K562 (cell line): ENCODE results near the gene CACNB1. TPM values are rescaled to one million over a fixed set of nuclear protein-coding genes. Genes with fewer than 3 reads are reported as not detected.

Experiments used
- ATAC-seq: fragments of 200-7000 bp; cut with Tn5 transposase; 3 replicates; pipeline ENCODE4 v1.9.1; 2020; ENCODE audit warnings: moderate library complexity
- BruUV-seq: library from RNA; stranded (reverse); fragments of 400-500 nt; replicated peaks from 2 replicates; lab custom pipeline; 2021; lab: Mats Ljungman, UMichigan
- CTCF ChIA-PET: fragments of 300-600 bp; formaldehyde crosslinking; extraction: SDS; loops from one replicate; lab custom pipeline; 2021; ENCODE audit warnings: low intra/inter-chr PET ratio; lab: Yijun Ruan, JAX
- POLR2A ChIA-PET: fragments of 300-600, 350-650 bp; sonication (Branson Sonifier 250); formaldehyde crosslinking; extraction: SDS; loops from one replicate; lab custom pipeline; 2021; ENCODE audit warnings: antibody characterized with exemption, inconsistent platforms; lab: Yijun Ruan, JAX
- DNase-seq, 4 experiments: peaks; one replicate each; pipeline versions ENCODE4 v3.0.0 to v3.0.0-alpha.2; 2011 to 2018; ENCODE audit warnings: low spot score in 3 of 4, mixed read lengths in 3 of 4; ENCODE audit errors: extremely low read depth in 1 of 4
- FAIRE-seq: peaks from 2 replicates; lab custom pipeline; 2011; peaks lifted over from hg19 to GRCh38; lab: Jason Lieb, UNC
- H2AFZ ChIP-seq: 2 replicates; pipeline ENCODE4 v1.6.0; 2011; ENCODE audit warnings: low read depth, low read length, control low read depth, inconsistent platforms
- H3K27ac ChIP-seq: fragments of 200-600 bp; 3 replicates; pipeline ENCODE4 v1.8.0; 2011; ENCODE audit warnings: low read depth, mild to moderate bottlenecking, control low read depth, inconsistent platforms, low read length, moderate library complexity, mixed read lengths; ENCODE audit errors: extremely low read depth
- H3K27me3 ChIP-seq, 2 experiments: fragments of 300-600 bp in 1 of 2; 2 replicates in 1 of 2; 3 replicates in 1 of 2; pipeline versions ENCODE4 v1.6.0 to v1.8.0; 2011; ENCODE audit warnings: inconsistent platforms in 2 of 2, low read length in 2 of 2, mild to moderate bottlenecking in 1 of 2, mixed read lengths in 1 of 2, moderate library complexity in 1 of 2; ENCODE audit not compliant: control insufficient read depth in 2 of 2, insufficient read depth in 2 of 2
- H3K36me3 ChIP-seq: fragments of 300-600 bp; 3 replicates; pipeline ENCODE4 v1.8.0; 2011; ENCODE audit warnings: mild to moderate bottlenecking, low read length, inconsistent platforms; ENCODE audit not compliant: control insufficient read depth, insufficient read depth
- H3K4me1 ChIP-seq, 2 experiments: fragments of 200-600 bp in 1 of 2; replicated peaks in 1 of 2; 2 replicates in 1 of 2; 3 replicates in 1 of 2; pipeline versions ENCODE4 v1.5.1 to v1.8.0; 2011; ENCODE audit warnings: inconsistent platforms in 2 of 2, low read length in 2 of 2, mild to moderate bottlenecking in 1 of 2, mixed read lengths in 1 of 2, moderate library complexity in 1 of 2; ENCODE audit not compliant: control insufficient read depth in 2 of 2, insufficient read depth in 2 of 2
- H3K4me2 ChIP-seq: 2 replicates; pipeline ENCODE4 v1.6.1; 2011; ENCODE audit warnings: low read length, control low read depth, inconsistent platforms, mixed read lengths; ENCODE audit not compliant: insufficient read depth
- H3K4me3 ChIP-seq: fragments of 200-600 bp; sonication (generic), shearing (Covaris generic); 2 replicates; pipeline ENCODE4 v1.5.1; 2016; ENCODE audit warnings: control low read depth, inconsistent platforms
- H3K79me2 ChIP-seq: fragments of 200-600 bp; 3 replicates; pipeline ENCODE4 v1.8.0; 2011; ENCODE audit warnings: low read length, inconsistent platforms; ENCODE audit not compliant: control insufficient read depth, insufficient read depth
- H3K9ac ChIP-seq, 2 experiments: 2 replicates each; pipeline versions ENCODE4 v1.6.0 to v1.6.1; 2011; ENCODE audit warnings: low read depth in 2 of 2, low read length in 2 of 2, control low read depth in 1 of 2, inconsistent platforms in 1 of 2, mild to moderate bottlenecking in 1 of 2, mixed read lengths in 1 of 2; ENCODE audit not compliant: insufficient read depth in 1 of 2
- H3K9me1 ChIP-seq: one replicate; pipeline ENCODE4 v1.6.0; 2011; ENCODE audit warnings: inconsistent platforms, mild to moderate bottlenecking, low read length, moderate library complexity; ENCODE audit not compliant: control insufficient read depth, insufficient read depth
- H3K9me3 ChIP-seq: replicated peaks from 2 replicates; pipeline ENCODE4 v1.5.1; 2011; ENCODE audit warnings: low read depth, low read length, inconsistent platforms; ENCODE audit not compliant: control insufficient read depth, insufficient read depth
- H4K20me1 ChIP-seq: replicated peaks from 2 replicates; pipeline ENCODE4 v1.6.1; 2011; ENCODE audit warnings: low read length, inconsistent platforms, mixed read lengths; ENCODE audit not compliant: control insufficient read depth, insufficient read depth
- CAMTA2 ChIP-seq: fragments of 250-450 bp; sonication (Bioruptor Pico); conservative IDR thresholded peaks from 2 replicates; pipeline ENCODE4 v1.5.1; 2022
- CUX1 ChIP-seq: fragments of 200-800 bp; sonication (Bioruptor generic); IDR thresholded peaks from 2 replicates; pipeline ENCODE4 v1.6.1; 2016; ENCODE audit warnings: missing genetic modification characterization, missing compliant biosample characterization
- FOXJ3 ChIP-seq: sonication (generic); formaldehyde crosslinking; IDR thresholded peaks from 2 replicates; pipeline ENCODE4 v1.4.0; 2020; ENCODE audit warnings: mild to moderate bottlenecking, missing genetic modification reagents
- MAX ChIP-seq: sonication (generic); formaldehyde crosslinking; IDR thresholded peaks from 2 replicates; pipeline ENCODE4 v1.9.0; 2022; ENCODE audit warnings: mild to moderate bottlenecking, missing genetic modification reagents
- NCOA1 ChIP-seq: fragments of 450-650 bp; IDR thresholded peaks from 2 replicates; pipeline ENCODE4 v1.6.1; 2016; ENCODE audit warnings: low read depth
- PRPF4 ChIP-seq: fragments of 200-400 bp; formaldehyde crosslinking; IDR thresholded peaks from one replicate; pipeline ENCODE4 v1.6.1; 2017; ENCODE audit warnings: low read length, low read depth, mild to moderate bottlenecking; ENCODE audit not compliant: insufficient read depth, poor library complexity, severe bottlenecking
- RB1 ChIP-seq: fragments of 450-650 bp; IDR thresholded peaks from 2 replicates; pipeline ENCODE4 v1.6.1; 2017; ENCODE audit warnings: low read depth, mild to moderate bottlenecking
- THAP12 ChIP-seq: fragments of 250-450 bp; sonication (Bioruptor Pico); IDR thresholded peaks from 2 replicates; pipeline ENCODE4 v1.9.0; 2021; ENCODE audit warnings: mild to moderate bottlenecking, inconsistent platforms
- ZBTB33 ChIP-seq: sonication (generic); formaldehyde crosslinking; IDR thresholded peaks from 2 replicates; pipeline ENCODE4 v1.8.1; 2023; ENCODE audit warnings: mild to moderate bottlenecking, missing genetic modification reagents
- ZBTB5 ChIP-seq: fragments of 450-650 bp; IDR thresholded peaks from 2 replicates; pipeline ENCODE4 v1.6.1; 2017; ENCODE audit warnings: antibody characterized with exemption
- WGBS: fragments of 100-300 bp; shearing (Covaris generic); methylation state at CpG from one replicate; pipeline ENCODE4 v1.1.6; 2016; ENCODE audit warnings: low coverage, mixed read lengths; ENCODE audit not compliant: insufficient coverage; ENCODE audit errors: missing lambda C conversion rate; 5-methylcytosine and 5-hydroxymethylcytosine counted together
- in situ Hi-C: fragments of 300-500 bp; cut with MboI; formaldehyde crosslinking; loops from 4 replicates; pipeline ENCODE4 v1.15.0; 2018; ENCODE audit warnings: inconsistent platforms, mixed read lengths
- intact Hi-C: fragments of 100-400 bp; cut with micrococcal nuclease; formaldehyde crosslinking; loops from 2 replicates; pipeline ENCODE4 v1.14.2; 2022
- polyA plus RNA-seq, 8 experiments: library from polyadenylated mRNA; depleted of rRNA in 4 of 8; stranded (reverse) in 5 of 8; unstranded in 3 of 8; fragments of >200 nt; fragmentation: Nextera tagmentation in 2 of 8; fragmentation: Illumina TruSeq in 1 of 8; extraction: Ambion mirVana in 2 of 8; extraction: Trizol in 1 of 8; gene quantifications; 2 replicates each; pipeline versions ENCODE4 v1.2.1 to v1.2.3, GENCODE V29; 2011 to 2014; ENCODE audit warnings: inconsistent platforms in 1 of 8, missing spikeins in 1 of 8
- total RNA-seq, 7 experiments: library from RNA; depleted of rRNA in 6 of 7; stranded (reverse); fragments of >200 nt in 6 of 7; fragmentation: Illumina TruSeq in 2 of 7; extraction: Trizol in 2 of 7; gene quantifications; 2 replicates each; pipeline versions ENCODE4 v1.2.1 to v1.2.3, GENCODE V29; 2011 to 2021; ENCODE audit warnings: low replicate concordance in 1 of 7

Gene CACNB1
- total and polyA plus RNA-seq, 9 of the 15 experiments (the other 6 are each of a cell fraction or from before 2014, with no cell fraction given), result 0.08 to 7.4 (median 3.0) TPM

GRCh38 chr17:39131616-39132015 lies 65.9 kb downstream of the CACNB1 start:
- Histone ChIP-seq H3K36me3 (no peaks in the 10 kb centered on the region), H2AFZ (no peak overlapping the region), H3K4me3 (no peak overlapping the region), H3K9ac (peak overlapping the region in 1 of 2 experiments; percentile 64; a peak in 1 of 4 replicates), H3K79me2 (no peaks in the 10 kb centered on the region), H3K9me3 (no peaks in the 10 kb centered on the region), H3K4me2 (no peak overlapping the region), H3K9me1 (no peaks in the 10 kb centered on the region), H3K4me1 (peaks cover 5 to 9% of the 10 kb centered on the region in 2 experiments; a peak in 3 of 5 replicates), H3K27me3 (peaks cover 13 to 32% of the 10 kb centered on the region in 2 experiments), H3K27ac (no peak overlapping the region), H4K20me1 (no peaks in the 10 kb centered on the region)
- ChIA-PET CTCF (interaction anchor here (0.6 kb wide), 1 partner anchor 152 kb away, joined by 3 read pairs; no protein-coding TSS in a partner anchor), POLR2A (interaction anchor here (1.0 kb wide), 1 partner anchor 204 kb away, joined by 3 read pairs; no protein-coding TSS in a partner anchor)
- no peak for ATAC-seq
- intact Hi-C loops, result no loop called here
- BruUV-seq, result no TSS peak
- 36% methylated on average over 6 of the region's 6 CpGs for WGBS
- DNase-seq, result no peak
- in situ Hi-C loops, result no loop called here
- no peak for FAIRE-seq
- TF ChIP-seq MAX (CRISPR knock-in tag) (no peak), PRPF4 (no peak), RB1 (no peak), FOXJ3 (no peak), ZBTB33 (CRISPR knock-in tag) (no peak), THAP12 (CRISPR knock-in tag) (no peak), CAMTA2 (CRISPR knock-in tag) (no peak), ZBTB5 (no peak), NCOA1 (no peak), CUX1 (CRISPR knock-in tag) (no peak)
